ENCODE data around the gene PARD3B. TPM values are rescaled to one million over a fixed set of nuclear protein-coding genes. Genes with fewer than 3 reads are reported as not detected.

Gene PARD3B
- total and polyA plus RNA-seq, 2 of the 8 experiments (the other 6 are each of a cell fraction or from before 2014, with no cell fraction given) = 1.2 to 5.7 TPM

DNA sequence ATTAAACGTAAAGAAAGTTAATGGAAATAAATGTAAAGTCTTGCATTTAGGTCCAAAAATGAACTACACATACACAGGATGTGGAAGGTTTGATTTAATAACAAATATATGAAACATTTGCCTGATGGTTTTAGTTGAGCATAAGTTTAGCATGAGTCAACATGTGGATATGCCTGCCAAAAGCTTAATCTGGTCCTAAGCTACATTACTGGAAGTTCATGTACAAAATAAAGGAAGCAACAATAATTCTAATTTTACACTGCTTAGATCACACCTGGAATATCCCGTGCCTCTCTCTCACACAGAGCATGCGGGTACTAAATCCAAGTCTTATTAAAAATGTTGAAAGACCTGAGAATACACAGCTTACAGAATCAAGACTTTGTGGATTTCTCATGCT is 860.5 kb downstream of the PARD3B start:
- Histone ChIP-seq H3K23ac (ENCODE audit: insufficient read length) (no peak overlapping the region), H4K5ac (ENCODE audit: insufficient read length, low read depth, low read length) (no peak overlapping the region), H3K79me2 (ENCODE audit: control insufficient read depth in 1 of 2, insufficient read depth in 2 of 2, low read length in 2 of 2) (no peaks in the 10 kb centered on the region), H3K4me1 (replicated peaks in 1 of 4; ENCODE audit: control insufficient read depth in 3 of 4, insufficient read depth in 4 of 4, low read length in 3 of 4) (no peaks in the 10 kb centered on the region), H2BK120ac (replicated peaks; ENCODE audit: low read depth, low read length) (no peak overlapping the region), H3K4me2 (ENCODE audit: insufficient read depth in 1 of 2, low read depth in 2 of 2, low read length in 2 of 2) (no peak overlapping the region), H2BK20ac (ENCODE audit: low read length) (no peak overlapping the region), H3K79me1 (ENCODE audit: low read depth, low read length) (no peaks in the 10 kb centered on the region), H4K91ac (replicated peaks; ENCODE audit: insufficient read length, low read length) (no peak overlapping the region), H2BK12ac (ENCODE audit: low read depth, low read length) (no peak overlapping the region), H3K18ac (ENCODE audit: extremely low read depth, low read length) (no peak overlapping the region), H3K9me3 (ENCODE audit: insufficient read depth in 2 of 2, low read depth in 1 of 2, low read length in 1 of 2) (no peaks in the 10 kb centered on the region), H2BK5ac (ENCODE audit: low read depth, low read length) (no peak overlapping the region), H4K20me1 (replicated peaks in 1 of 2; ENCODE audit: control insufficient read depth in 1 of 2, insufficient read depth in 2 of 2, low read length in 2 of 2) (no peaks in the 10 kb centered on the region), H2AK5ac (ENCODE audit: low read depth, low read length) (no peak overlapping the region), H3K36me3 (ENCODE audit: control insufficient read depth in 2 of 4, insufficient read depth in 4 of 4, low read length in 3 of 4) (no peaks in the 10 kb centered on the region), H4K8ac (ENCODE audit: extremely low read depth, insufficient read depth, low read length) (no peak overlapping the region), H3K9ac (replicated peaks in 1 of 4; ENCODE audit: extremely low read depth in 1 of 4, low read depth in 3 of 4, low read length in 3 of 4) (no peak overlapping the region), H2BK15ac (ENCODE audit: low read length) (no peak overlapping the region), H3K14ac (ENCODE audit: insufficient read length) (no peak overlapping the region), H2AFZ (ENCODE audit: low read length) (no peak overlapping the region), H3K56ac (replicated peaks; ENCODE audit: insufficient read length, low read depth, low read length) (no peak overlapping the region), H3K27me3 (replicated peaks in 1 of 4; ENCODE audit: control insufficient read depth in 3 of 4, extremely low read depth in 1 of 4, insufficient read depth in 3 of 4, low read length in 3 of 4) (no peaks in the 10 kb centered on the region), H3K4ac (replicated peaks; ENCODE audit: insufficient read length, low read depth, low read length) (no peak overlapping the region), H3K27ac (ENCODE audit: low read depth, low read length) (no peak overlapping the region), H3K4me3 (ENCODE audit: extremely low read depth in 1 of 4, insufficient read depth in 2 of 4, low read depth in 3 of 4, low read length in 4 of 4) (no peak overlapping the region), H3K23me2 (ENCODE audit: low read depth, low read length) (no peaks in the 10 kb centered on the region)
- ChIA-PET CTCF (ENCODE audit: partially characterized antibody) (interaction anchor here (0.6 to 1.2 kb wide), 3 partner anchors 15 to 187 kb away, joined by 3 to 5 read pairs (median 3); no protein-coding TSS in a partner anchor), POLR2A (ENCODE audit: partially characterized antibody) (interaction anchor here (0.8 kb wide), 1 partner anchor 358 kb away, joined by 3 read pairs; no protein-coding TSS in a partner anchor)
- TF ChIP-seq KDM4A (IDR thresholded peaks at IDR 0.05; ENCODE audit: low read depth, low read length, severe bottlenecking) (no peak), YY1 (IDR thresholded peaks at IDR 0.05; ENCODE audit: low read depth, low read length) (no peak)
- FAIRE-seq = no peak
- DNase-seq (ENCODE audit: low read depth in 1 of 2, low spot score in 2 of 2) = no peak
- WGBS, 2 experiments (ENCODE audit: extremely low coverage in 1 of 2, insufficient coverage in 1 of 2, insufficient read length in 1 of 2, insufficient replicate concordance in 2 of 2, low coverage in 1 of 2, low lambda C conversion rate in 2 of 2, missing lambda C conversion rate in 1 of 2) = 90% methylated on average over 3 of the region's 3 CpGs; no CpG with 5 or more reads in 1 of the 2 experiments

Measured in H1 (cell line).